ENCODE data around the gene APAF1.
"Not testable (repeated sequence)": the region's sequence is repeated elsewhere in the genome, so short reads cannot be mapped to it uniquely, and the experiment has no call there.

The APAF1 gene

GRCh38 chr12:98639491-98639890 is 5.6 kb upstream of the APAF1 start:
- H3K36me3 ChIP-seq (ENCODE audit: insufficient read depth, low read depth, low read length): no peaks in the 10 kb centered on the region
- no peak overlapping the region for H3K4me3 ChIP-seq (ENCODE audit: low read length)
- H3K9me3 ChIP-seq (ENCODE audit: insufficient read depth, low read depth, low read length): no peaks in the 10 kb centered on the region; the same call in 1 of the 2 replicates
- H3K27me3 ChIP-seq (ENCODE audit: insufficient read depth, low read length): no peaks in the 10 kb centered on the region
- no peak overlapping the region for H3K27ac ChIP-seq (ENCODE audit: low read length)
- H3K9ac ChIP-seq (ENCODE audit: low read depth, low read length): no peak overlapping the region
- H3K4me1 ChIP-seq (ENCODE audit: insufficient read depth, low read length): no peaks in the 10 kb centered on the region; the same call in 1 of the 2 replicates

GRCh38 chr12:98642801-98643200 is 2.3 kb upstream of the APAF1 start:
- H3K9ac ChIP-seq (ENCODE audit: low read depth, low read length); H3K4me3 ChIP-seq (ENCODE audit: low read length); H3K27ac ChIP-seq (ENCODE audit: low read length): not testable (repeated sequence)

GRCh38 chr12:98644433-98644711 is 718 bp upstream of the APAF1 start:
- H3K9me3 ChIP-seq (ENCODE audit: insufficient read depth, low read depth, low read length): no peaks in the 10 kb centered on the region; the same call in 1 of the 2 replicates
- peak overlapping the region; percentile 82; the same call in 1 of the 2 replicates for H3K9ac ChIP-seq (ENCODE audit: low read depth, low read length)
- H3K4me3 ChIP-seq (ENCODE audit: low read length): peak overlapping the region; percentile 99
- H3K27ac ChIP-seq (ENCODE audit: low read length): peak overlapping the region; percentile 55
- H3K4me1 ChIP-seq (ENCODE audit: insufficient read depth, low read length): peaks cover 3% of the 10 kb centered on the region
- H3K36me3 ChIP-seq (ENCODE audit: insufficient read depth, low read depth, low read length): peaks cover 11% of the 10 kb centered on the region
- H3K27me3 ChIP-seq (ENCODE audit: insufficient read depth, low read length): peaks cover 9% of the 10 kb centered on the region; the same call in 1 of the 2 replicates

More at GRCh38 chr12:98642801-98643200, 2.3 kb upstream of the APAF1 start:
- H3K36me3 ChIP-seq (ENCODE audit: insufficient read depth, low read depth, low read length); H3K4me1 ChIP-seq (ENCODE audit: insufficient read depth, low read length); H3K9me3 ChIP-seq (ENCODE audit: insufficient read depth, low read depth, low read length); H3K27me3 ChIP-seq (ENCODE audit: insufficient read depth, low read length): not testable (repeated sequence)

GRCh38 chr12:98645572-98646067 is 530 bp downstream of the APAF1 start:
- Histone ChIP-seq H3K4me1 (ENCODE audit: insufficient read depth, low read length) (peaks cover 3% of the 10 kb centered on the region), H3K4me3 (ENCODE audit: low read length) (peak overlapping the region; percentile 99), H3K9ac (ENCODE audit: low read depth, low read length) (peak overlapping the region; percentile 80; the same call in 1 of the 2 replicates), H3K27me3 (ENCODE audit: insufficient read depth, low read length) (peaks cover 9% of the 10 kb centered on the region; the same call in 1 of the 2 replicates), H3K27ac (ENCODE audit: low read length) (no peak overlapping the region), H3K36me3 (ENCODE audit: insufficient read depth, low read depth, low read length) (peaks cover 24% of the 10 kb centered on the region), H3K9me3 (ENCODE audit: insufficient read depth, low read depth, low read length) (no peaks in the 10 kb centered on the region; the same call in 1 of the 2 replicates)

GRCh38 chr12:98646294-98647090 is 1.4 kb downstream of the APAF1 start:
- H3K9ac ChIP-seq (ENCODE audit: low read depth, low read length): peak overlapping the region; percentile 80; the same call in 1 of the 2 replicates
- H3K27me3 ChIP-seq (ENCODE audit: insufficient read depth, low read length): peaks cover 9% of the 10 kb centered on the region; the same call in 1 of the 2 replicates
- no peak overlapping the region for H3K27ac ChIP-seq (ENCODE audit: low read length)
- peaks cover 3% of the 10 kb centered on the region for H3K4me1 ChIP-seq (ENCODE audit: insufficient read depth, low read length)
- peak overlapping the region; percentile 99 for H3K4me3 ChIP-seq (ENCODE audit: low read length)
- H3K36me3 ChIP-seq (ENCODE audit: insufficient read depth, low read depth, low read length): peaks cover 33% of the 10 kb centered on the region
- H3K9me3 ChIP-seq (ENCODE audit: insufficient read depth, low read depth, low read length): no peaks in the 10 kb centered on the region

- no peak overlapping the region for H3K4me3 ChIP-seq (ENCODE audit: low read length)
- H3K27ac ChIP-seq (ENCODE audit: low read length): no peak overlapping the region
- H3K4me1 ChIP-seq (ENCODE audit: insufficient read depth, low read length): peaks cover 3% of the 10 kb centered on the region
- peaks cover under 1% of the 10 kb centered on the region; the same call in 1 of the 2 replicates for H3K27me3 ChIP-seq (ENCODE audit: insufficient read depth, low read length)
- no peaks in the 10 kb centered on the region for H3K9me3 ChIP-seq (ENCODE audit: insufficient read depth, low read depth, low read length)
- peaks cover 33% of the 10 kb centered on the region for H3K36me3 ChIP-seq (ENCODE audit: insufficient read depth, low read depth, low read length)
- no peak overlapping the region for H3K9ac ChIP-seq (ENCODE audit: low read depth, low read length)
Measured at GRCh38 chr12:98651328-98651727, 6.2 kb downstream of the APAF1 start.

GRCh38 chr12:98653866-98654493 is 8.9 kb downstream of the APAF1 start:
- Histone ChIP-seq H3K9me3 (ENCODE audit: insufficient read depth, low read depth, low read length) (no peaks in the 10 kb centered on the region), H3K27me3 (ENCODE audit: insufficient read depth, low read length) (no peaks in the 10 kb centered on the region), H3K36me3 (ENCODE audit: insufficient read depth, low read depth, low read length) (peaks cover 44% of the 10 kb centered on the region), H3K9ac (ENCODE audit: low read depth, low read length) (no peak overlapping the region), H3K4me1 (ENCODE audit: insufficient read depth, low read length) (no peaks in the 10 kb centered on the region), H3K27ac (ENCODE audit: low read length) (no peak overlapping the region), H3K4me3 (ENCODE audit: low read length) (no peak overlapping the region)

GRCh38 chr12:98656289-98657101 is 11.4 kb downstream of the APAF1 start:
- H3K36me3 ChIP-seq (ENCODE audit: insufficient read depth, low read depth, low read length): peaks cover 34% of the 10 kb centered on the region
- no peaks in the 10 kb centered on the region for H3K27me3 ChIP-seq (ENCODE audit: insufficient read depth, low read length)
- H3K4me3 ChIP-seq (ENCODE audit: low read length): no peak overlapping the region
- no peaks in the 10 kb centered on the region for H3K9me3 ChIP-seq (ENCODE audit: insufficient read depth, low read depth, low read length)
- no peaks in the 10 kb centered on the region for H3K4me1 ChIP-seq (ENCODE audit: insufficient read depth, low read length)
- no peak overlapping the region for H3K27ac ChIP-seq (ENCODE audit: low read length)
- H3K9ac ChIP-seq (ENCODE audit: low read depth, low read length): no peak overlapping the region

GRCh38 chr12:98660521-98660920 is 15.4 kb downstream of the APAF1 start:
- no peak overlapping the region for H3K27ac ChIP-seq (ENCODE audit: low read length)

GRCh38 chr12:98669751-98670150 is 24.7 kb downstream of the APAF1 start:
- no peak overlapping the region for H3K4me3 ChIP-seq (ENCODE audit: low read length)
- no peak overlapping the region for H3K27ac ChIP-seq (ENCODE audit: low read length)
- no peak overlapping the region for H3K9ac ChIP-seq (ENCODE audit: low read depth, low read length)
- H3K27me3 ChIP-seq (ENCODE audit: insufficient read depth, low read length): no peaks in the 10 kb centered on the region
- H3K36me3 ChIP-seq (ENCODE audit: insufficient read depth, low read depth, low read length): peaks cover 15% of the 10 kb centered on the region
- no peaks in the 10 kb centered on the region for H3K9me3 ChIP-seq (ENCODE audit: insufficient read depth, low read depth, low read length)
- H3K4me1 ChIP-seq (ENCODE audit: insufficient read depth, low read length): no peaks in the 10 kb centered on the region

More at GRCh38 chr12:98660521-98660920, 15.4 kb downstream of the APAF1 start:
- no peaks in the 10 kb centered on the region for H3K4me1 ChIP-seq (ENCODE audit: insufficient read depth, low read length)
- H3K9me3 ChIP-seq (ENCODE audit: insufficient read depth, low read depth, low read length): no peaks in the 10 kb centered on the region
- H3K9ac ChIP-seq (ENCODE audit: low read depth, low read length): no peak overlapping the region
- peaks cover 42% of the 10 kb centered on the region for H3K36me3 ChIP-seq (ENCODE audit: insufficient read depth, low read depth, low read length)
- no peaks in the 10 kb centered on the region for H3K27me3 ChIP-seq (ENCODE audit: insufficient read depth, low read length)
- no peak overlapping the region for H3K4me3 ChIP-seq (ENCODE audit: low read length)

- Histone ChIP-seq H3K36me3 (ENCODE audit: insufficient read depth, low read depth, low read length) (peaks cover 6% of the 10 kb centered on the region), H3K27ac (ENCODE audit: low read length) (no peak overlapping the region), H3K9ac (ENCODE audit: low read depth, low read length) (no peak overlapping the region), H3K9me3 (ENCODE audit: insufficient read depth, low read depth, low read length) (no peaks in the 10 kb centered on the region), H3K4me3 (ENCODE audit: low read length) (no peak overlapping the region), H3K27me3 (ENCODE audit: insufficient read depth, low read length) (no peaks in the 10 kb centered on the region), H3K4me1 (ENCODE audit: insufficient read depth, low read length) (no peaks in the 10 kb centered on the region)
Measured at GRCh38 chr12:98671459-98671858, 26.4 kb downstream of the APAF1 start.
